Germinal center (tissue), 1 donor: Measurements from ENCODE around the gene EMP3.

ENCODE experiments used
- DNase-seq: peaks from one replicate; pipeline ENCODE4 v3.0.0; 2012; ENCODE audit warnings: mixed read lengths, low spot score

EMP3 gene

GRCh38 chr19:48379058-48379457 lies 53.7 kb downstream of the EMP3 start:
- DNase-seq = no peak
